Measurements from ENCODE around the gene TRPC3.

Gene TRPC3

DNA sequence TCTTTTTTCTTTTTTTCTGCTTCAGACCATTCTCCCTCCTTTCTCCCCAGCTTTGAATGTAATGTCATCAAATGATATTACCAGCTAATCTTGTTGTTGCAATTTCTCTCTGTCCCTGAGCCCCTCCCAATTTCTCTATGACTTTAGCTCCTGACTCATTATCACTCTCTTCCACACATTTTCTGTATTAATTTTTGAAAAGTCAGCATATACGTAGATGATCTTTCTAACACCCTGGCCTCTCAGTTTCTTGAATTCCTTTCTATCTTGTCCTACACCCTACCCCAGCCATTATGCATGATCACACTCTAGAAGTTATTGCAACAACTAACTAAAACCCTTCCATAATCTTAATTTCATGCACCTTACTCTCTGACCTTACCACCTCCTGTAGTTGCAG, 13.1 kb upstream of the TRPC3 start:
- TF ChIP-seq, protein P1, sequence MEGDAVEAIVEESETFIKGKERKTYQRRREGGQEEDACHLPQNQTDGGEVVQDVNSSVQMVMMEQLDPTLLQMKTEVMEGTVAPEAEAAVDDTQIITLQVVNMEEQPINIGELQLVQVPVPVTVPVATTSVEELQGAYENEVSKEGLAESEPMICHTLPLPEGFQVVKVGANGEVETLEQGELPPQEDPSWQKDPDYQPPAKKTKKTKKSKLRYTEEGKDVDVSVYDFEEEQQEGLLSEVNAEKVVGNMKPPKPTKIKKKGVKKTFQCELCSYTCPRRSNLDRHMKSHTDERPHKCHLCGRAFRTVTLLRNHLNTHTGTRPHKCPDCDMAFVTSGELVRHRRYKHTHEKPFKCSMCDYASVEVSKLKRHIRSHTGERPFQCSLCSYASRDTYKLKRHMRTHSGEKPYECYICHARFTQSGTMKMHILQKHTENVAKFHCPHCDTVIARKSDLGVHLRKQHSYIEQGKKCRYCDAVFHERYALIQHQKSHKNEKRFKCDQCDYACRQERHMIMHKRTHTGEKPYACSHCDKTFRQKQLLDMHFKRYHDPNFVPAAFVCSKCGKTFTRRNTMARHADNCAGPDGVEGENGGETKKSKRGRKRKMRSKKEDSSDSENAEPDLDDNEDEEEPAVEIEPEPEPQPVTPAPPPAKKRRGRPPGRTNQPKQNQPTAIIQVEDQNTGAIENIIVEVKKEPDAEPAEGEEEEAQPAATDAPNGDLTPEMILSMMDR (IDR thresholded peaks at IDR 0.05; ENCODE audit: low read depth, low read length), result no peak
- no peak for DNase-seq (ENCODE audit: extremely low read depth, low read depth)

DNA sequence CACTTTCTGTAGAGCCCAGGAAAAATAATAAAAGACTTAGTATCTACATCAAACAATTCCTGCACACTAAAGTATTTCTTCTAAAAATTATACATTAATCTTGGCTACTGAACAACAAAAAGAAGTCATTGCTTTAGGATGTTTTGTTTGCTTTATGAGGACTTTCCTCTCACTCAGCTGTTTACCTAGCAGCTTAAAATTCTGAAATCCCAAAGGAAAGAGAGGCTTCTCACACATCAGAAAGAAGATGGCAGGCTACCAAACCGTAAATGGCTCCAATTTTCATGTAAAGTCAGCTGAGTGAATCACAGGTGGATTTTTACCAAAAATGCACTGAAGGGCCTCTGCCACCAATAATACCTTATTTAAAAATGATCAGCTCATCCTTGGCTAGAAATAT, 9.0 kb upstream of the TRPC3 start:
- TF ChIP-seq, protein P1 (IDR thresholded peaks at IDR 0.05; ENCODE audit: low read depth, low read length), result no peak
- DNase-seq (ENCODE audit: extremely low read depth, low read depth), result no peak

DNA sequence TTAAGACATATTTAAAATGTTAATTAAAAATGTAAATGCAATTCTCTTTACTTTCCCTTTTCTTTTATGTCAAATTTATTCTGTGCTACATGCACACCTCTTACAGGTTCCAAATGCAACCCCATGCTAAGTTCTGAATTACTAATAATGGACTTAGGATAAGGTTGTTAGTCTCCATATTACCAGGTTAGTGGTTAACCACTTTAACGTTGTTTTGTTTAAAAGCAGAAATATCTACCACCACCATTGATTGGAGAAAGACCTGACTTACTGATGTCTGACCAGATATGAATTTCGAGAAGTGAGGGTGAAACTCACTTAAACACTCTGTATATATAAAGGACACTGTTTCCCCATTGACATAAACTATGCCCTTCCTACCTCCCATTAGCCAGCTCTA, 6.9 kb upstream of the TRPC3 start:
- DNase-seq (ENCODE audit: extremely low read depth, low read depth), result no peak
- TF ChIP-seq, protein P1 (IDR thresholded peaks at IDR 0.05; ENCODE audit: low read depth, low read length), result no peak

DNA sequence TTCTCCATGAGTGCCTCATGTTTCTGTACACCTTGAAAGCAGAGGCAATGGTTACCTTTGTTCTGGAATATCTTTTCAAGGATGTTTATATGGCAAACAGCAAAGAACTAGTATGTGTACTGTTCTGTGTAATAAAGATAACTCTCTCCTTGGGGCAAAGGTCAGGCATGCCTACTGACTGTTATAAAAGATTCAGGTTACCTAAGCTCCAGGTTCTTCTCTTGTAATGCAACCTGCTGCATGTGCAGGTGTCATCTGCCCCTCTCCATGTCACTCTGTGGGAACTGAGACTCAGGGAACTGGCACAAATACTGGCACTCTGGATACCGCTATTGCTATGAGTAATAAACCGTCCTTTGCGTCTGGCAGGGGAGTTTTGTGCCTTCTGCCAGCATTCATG, 5.4 kb upstream of the TRPC3 start:
- TF ChIP-seq, protein P1 (IDR thresholded peaks at IDR 0.05; ENCODE audit: low read depth, low read length), result no peak
- no peak for DNase-seq (ENCODE audit: extremely low read depth, low read depth)

DNA sequence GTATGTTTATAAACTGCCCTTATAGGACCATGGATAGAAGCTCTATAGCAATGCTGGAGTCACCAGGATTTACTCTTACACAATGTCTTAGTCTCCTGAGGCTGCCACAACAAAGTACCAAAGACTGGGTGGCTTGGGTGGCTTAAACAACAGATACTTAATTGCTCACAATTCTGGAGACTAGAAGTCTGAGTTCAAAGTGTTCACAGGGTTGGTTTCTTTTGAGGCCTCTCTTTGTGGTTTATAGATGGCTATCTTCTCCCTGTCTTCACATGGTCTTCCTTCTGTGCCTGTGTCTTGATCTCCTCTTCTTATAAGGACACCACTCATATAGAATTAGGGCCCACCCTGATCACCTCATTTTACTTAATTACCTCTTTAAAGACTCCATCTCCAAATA, 2.0 kb upstream of the TRPC3 start:
- DNase-seq (ENCODE audit: extremely low read depth, low read depth), result no peak
- TF ChIP-seq, protein P1 (IDR thresholded peaks at IDR 0.05; ENCODE audit: low read depth, low read length), result no peak

DNA sequence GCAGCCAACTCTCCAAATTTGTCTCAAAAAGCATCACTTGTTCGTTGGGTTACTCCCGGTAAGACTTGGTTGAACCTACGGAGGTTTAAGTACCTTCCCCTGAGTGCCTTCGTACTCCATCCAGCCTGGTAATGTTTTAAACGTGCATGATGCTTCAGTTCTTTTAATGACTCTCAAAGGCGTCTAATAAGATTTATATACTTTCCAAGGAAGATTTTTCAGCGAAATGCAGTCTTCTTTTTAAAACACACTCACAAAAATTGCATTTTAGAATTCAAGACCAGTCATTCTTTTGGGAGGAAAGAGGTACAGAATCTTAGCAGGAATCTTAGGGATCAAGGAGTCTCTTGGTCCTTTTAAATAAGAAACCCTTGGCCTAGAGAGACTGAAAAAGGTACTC, 430 bp upstream of the TRPC3 start:
- TF ChIP-seq, protein P1 (IDR thresholded peaks at IDR 0.05; ENCODE audit: low read depth, low read length), result no peak
- no peak for DNase-seq (ENCODE audit: extremely low read depth, low read depth)

DNA sequence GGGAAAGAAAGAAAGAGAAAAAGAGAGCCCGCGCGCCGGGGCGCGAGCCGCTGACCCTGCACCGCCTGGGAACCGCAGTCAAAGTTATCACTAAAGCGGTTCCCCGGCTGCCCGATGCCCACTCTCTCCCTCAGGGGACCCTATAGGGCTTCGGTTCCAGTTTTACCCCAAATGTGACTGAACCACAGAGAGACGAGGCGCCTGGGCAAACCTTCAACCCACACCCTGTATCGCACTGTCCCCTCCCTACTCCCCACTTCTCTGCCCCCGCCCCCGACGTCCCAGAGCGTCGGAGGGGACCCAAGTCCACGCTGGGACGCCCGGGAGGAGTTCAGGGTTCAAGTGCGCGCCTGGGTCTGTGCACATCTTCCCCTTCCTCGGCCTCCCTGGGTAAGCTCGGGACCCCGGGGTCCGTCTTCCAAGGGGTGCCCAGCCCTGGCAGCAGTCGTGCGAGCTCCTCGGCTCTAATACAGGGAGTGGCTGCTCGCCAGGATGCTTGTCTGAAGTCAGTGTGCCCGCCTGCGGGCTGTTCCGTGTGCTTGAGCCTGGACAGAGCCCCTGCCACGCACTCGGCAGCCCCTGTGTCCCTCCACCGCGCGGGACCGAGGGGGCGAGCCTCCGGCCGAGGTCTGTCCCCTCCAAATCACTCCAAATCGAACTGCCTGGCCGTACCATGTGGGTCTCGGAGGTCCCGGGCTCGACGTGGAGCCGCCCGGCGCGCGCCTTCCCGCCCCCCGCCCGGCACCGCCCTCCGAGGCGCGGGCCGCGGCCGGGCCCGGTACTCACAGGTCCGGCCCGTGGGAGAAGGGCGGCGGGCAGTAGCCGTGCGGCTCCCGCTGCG, 960 bp downstream of the TRPC3 start:
- no peak for DNase-seq (ENCODE audit: extremely low read depth, low read depth)
- TF ChIP-seq, protein P1 (IDR thresholded peaks at IDR 0.05; ENCODE audit: low read depth, low read length), result no peak
